ENCODE results near the gene DSEL.
A peak's percentile ranks its signal among the peaks of the same experiment; 100 is the strongest.

The DSEL gene

DNA sequence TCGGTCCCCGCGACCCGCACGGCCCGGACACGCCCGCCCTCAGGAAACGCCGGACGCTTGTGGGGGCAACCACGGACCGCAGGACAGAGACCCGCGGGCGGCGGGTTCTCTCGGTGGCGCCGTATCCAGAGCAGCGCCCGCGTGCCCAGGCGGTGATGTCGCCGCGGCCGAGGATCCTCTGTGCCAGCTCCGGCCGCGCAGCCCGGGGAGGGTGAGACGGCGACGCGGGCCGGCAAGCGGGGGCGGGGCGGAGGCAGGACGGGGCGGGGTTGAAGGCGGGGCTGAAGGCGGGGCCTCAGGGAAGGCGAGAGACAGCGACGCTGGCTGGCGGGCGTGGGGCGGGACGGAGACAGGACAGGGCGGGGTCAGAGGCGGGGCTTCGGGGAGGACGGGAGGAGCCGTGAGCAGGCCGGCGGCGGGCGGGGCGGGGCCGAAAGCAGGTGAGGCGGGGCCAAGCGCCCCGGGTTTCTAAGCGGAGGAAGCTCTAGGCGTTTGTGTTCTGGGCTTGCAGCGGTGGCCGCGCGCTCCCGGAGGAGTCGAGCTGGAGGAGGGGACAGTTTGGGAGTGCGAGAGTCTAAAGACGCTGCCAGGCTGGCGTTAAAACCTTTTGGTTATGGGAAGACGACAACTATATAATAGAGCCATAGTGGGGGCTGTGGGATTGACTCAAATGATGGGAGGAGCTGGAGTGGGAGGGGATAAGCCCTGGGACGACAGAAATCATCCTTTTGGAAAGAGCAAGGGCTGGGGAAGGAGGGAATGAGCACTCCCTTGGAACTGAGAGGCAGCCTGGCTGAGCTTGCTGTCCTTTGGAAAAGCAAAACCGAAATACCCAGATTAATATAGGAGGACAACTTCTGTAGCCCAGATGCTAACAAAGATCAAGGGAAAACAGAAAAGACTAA lies at the start of gene DSEL:
TSS of gene DSEL (minus strand) at position 182 of the 905 bp plus-strand sequence. CDS start 2,112 bp downstream, outside the sequence.
- peak; percentile 91 to 98 (median 94) for DNase-seq

DNA sequence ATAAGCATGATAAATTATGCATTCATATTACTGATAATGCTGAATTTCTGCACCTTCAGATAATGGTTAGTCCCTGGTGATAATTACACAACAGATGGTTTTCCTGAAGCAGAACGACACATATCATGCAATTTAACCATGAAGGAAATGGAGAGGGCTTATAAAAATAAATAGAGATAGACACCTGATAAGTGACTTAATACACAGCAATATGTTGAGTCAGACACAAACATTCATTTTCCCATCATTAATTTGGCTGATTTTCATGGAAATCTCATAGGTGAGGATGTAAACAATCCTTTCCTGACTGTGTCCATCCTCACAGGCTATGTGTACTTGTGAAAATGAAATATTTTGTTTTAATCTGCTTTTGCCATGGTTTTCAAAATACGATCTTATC lies 36.9 kb upstream of the DSEL start:
- DNase-seq, result no peak

DNA sequence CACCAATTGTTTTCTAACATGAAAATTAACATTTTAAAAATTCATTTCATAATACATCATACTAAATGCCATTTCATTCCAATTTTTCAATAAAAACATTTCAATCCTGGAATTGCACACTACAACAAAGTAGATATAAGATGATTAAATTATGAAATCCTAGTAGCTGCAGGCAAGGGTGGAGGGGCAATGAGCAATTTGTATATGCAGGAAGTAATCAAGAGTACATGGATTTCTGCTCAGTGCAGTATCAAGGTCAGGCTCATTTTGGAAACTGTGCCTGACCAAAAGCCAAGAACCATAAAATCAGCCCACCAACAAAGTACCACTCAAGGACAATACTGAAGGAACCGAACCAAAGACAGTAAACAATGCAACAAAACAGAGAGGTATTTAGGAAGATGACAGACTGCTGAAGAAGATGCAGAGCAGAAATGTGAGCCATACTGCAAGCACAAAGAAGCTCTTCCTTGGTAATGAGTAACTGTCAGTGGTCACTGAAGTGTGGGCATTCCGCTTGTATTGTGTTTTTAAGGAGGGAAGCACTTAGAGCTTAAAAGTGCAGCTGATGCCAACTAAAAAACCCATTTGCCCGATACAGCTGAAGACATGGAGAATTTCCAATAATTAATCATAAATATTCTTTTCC lies 34.5 kb upstream of the DSEL start:
- no peak for DNase-seq

DNA sequence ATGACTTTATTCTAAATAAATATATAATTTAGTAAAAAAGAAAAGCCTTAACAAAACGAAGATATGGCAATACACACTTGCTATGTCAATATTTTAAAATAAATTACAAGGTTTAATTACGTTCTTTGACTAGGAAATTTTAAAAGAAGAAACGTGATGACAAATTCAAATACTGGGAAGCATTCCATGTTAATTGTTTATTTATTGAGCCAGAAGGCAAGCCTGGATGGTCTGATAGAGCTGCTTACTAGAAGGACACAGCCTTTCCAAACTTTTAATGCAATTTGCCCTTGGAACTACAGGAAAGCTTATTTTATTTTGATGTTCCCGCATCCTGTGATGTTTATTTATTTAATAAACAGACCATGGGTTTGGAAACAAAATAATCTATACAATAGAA lies 33.4 kb upstream of the DSEL start:
- DNase-seq, result no peak

DNA sequence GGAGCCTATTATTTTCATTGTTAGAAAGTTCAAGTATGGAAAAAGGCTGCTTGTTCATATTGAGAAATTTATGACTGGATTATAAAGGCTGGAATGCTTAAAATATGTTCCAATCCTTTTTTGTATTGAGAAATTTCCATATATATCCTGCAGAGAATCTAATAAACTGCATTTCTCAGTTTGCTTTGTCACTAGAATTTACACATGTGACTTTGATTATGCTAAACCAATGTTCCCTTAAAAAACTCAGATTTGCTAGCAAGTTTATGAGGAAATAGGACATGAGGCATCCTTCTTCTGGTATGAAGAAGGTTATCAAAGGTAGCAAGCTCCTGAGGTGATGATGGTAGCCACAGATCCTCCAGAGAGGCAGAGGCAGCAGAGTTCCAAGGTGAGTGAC lies 29.2 kb upstream of the DSEL start:
- DNase-seq, result no peak

DNA sequence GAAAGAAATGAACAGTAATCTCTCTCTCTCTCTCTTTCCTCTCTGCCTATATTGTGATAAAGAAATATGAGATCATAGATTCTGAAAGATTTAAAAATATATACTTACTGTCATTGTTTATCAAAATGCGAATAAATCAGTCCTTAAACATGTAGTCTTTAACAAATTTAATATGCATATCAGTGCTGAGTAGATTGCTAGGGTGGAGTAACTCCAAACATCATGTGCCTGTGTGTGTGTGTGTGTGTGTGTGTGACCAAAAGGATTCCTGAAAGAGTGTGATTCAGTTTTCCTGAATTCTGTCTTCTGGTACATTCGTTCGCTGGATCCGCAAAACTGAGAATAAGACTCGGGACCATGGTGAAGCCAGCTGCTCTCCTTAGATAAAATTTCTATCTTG lies 24.0 kb upstream of the DSEL start:
- no peak for DNase-seq

DNA sequence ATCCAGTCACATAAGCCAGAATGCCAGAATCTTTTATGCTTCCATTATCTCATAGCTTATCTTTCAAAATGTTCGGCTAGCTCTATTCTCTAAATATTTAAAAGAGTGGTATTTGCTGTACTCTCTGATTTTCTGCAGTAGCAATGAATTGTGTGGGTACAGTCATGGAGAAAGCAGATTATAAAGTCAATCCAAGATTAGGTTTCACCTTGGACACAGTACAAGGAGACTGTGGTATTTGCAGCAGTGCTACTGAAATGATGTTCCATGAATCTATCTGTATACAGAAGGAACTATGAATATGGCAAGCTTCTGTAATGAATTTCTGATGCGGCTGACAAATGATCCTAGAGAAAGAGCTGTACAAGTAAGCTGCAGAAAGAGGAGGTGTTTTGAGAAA lies 15.4 kb upstream of the DSEL start:
- DNase-seq, result no peak

DNA sequence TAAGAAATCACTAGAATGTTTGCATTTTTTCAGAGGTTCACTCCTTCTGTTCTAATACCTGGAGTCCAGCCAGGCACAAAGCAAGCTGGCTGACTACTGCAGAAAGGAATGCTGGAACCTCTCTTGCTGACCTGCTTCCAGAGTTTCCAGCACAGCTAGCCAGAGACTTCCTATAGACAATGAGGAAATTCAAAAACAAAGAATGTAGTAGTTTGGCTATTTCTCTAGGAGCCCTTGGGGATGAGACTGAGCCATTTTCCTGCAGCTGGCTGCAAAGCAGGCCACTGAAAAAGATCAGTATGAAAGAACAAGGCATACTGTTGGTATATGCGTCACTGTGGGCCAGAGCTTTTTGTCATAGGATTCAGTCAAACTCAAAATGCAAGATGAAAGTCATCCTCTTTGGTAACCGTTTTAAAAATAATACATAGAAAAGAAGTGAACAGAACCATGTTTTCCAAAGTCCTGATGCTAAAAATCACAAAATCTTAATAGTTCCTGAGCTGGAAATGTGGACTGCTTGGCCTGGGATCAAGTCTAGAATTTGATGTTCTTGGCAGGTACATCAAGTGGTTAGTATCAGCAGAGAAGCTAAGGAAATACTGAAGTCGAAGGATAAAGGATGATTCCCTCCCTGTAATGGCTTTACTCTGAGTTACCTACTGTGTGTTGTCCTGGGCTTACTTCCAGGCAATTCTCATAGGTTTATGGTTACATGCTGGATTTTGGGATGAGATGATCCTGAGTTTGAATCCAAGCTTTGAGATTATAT lies 9.0 kb upstream of the DSEL start:
- DNase-seq, result no peak

DNA sequence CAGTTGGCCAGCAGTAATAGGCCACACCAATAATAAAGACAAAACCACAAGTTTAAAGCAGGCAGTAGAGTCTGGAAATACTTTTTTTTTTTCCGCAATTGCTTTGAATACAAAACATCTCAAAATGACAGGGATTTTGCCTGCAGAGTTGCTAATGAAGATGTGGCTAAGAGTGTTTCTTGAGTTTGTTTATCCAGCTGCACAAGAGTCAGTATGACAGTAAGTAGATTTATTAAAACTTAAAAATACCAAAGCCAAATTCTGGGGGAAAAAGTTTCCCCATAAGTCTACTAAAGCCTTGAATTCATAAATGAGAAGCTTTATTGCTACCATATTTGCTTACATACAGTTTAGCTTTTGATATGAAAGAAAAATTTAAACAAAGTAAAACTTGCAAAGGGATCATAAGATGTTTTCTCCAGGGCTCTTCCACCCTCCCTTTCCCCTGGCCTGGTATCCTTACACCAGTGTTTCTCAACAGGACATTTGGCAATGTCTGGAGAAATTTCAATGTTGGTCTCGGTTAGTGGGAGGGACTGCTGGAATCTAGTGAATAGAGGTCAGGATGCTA lies 3.9 kb upstream of the DSEL start:
- DNase-seq, result no peak

DNA sequence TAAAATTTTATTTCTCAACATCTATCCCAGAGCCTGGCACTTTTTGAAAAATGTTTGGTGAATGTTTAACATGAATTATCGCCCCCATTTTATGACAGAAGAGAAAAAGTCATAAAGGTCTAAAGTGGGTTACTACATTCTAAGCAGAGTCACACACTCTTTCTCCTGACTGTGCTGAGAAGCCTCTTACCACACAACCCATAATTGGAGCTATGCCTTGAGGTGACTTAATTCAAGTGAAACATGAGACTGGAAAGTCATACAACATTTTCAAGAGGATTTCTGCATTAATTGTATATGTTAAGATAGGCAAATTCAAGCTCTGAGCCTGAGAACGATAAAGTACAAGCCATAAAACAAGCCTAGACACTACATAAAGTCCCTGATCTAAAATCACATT lies 3.1 kb upstream of the DSEL start:
- DNase-seq, result no peak

DNA sequence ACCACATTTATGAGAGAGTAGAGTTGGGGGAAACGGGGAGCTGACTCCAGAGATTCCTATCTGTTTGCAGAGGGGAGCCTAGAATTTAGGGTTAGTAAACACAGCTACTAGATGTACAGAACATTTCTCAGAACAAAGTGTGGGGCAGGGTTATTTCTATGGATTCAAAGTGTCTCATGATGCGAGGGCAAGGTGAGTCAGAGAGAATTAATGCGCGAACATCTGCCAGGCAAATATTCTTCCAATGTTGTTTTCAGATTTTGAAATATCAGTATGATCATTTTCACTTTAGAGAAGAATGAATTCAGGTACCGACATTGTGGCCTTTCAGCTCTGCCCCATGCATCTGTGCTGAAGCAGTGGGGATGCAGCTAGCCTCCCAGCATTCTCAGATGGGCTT lies 2.0 kb upstream of the DSEL start:
- no peak for DNase-seq

DNA sequence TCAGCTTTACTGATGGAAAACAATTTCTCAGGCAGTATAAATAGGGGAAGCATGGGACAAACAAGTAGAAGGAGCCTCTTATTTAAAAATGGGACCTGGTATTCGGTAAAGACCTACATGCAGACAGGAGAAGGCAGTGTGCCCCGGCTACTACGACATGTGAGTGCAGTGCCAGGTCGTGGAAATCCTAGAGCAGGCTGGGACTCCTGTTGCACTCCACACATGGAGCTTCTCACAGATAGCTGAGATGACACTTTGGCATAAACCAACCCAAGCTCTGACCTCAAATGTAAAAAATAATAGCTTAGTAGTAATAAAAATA lies 885 bp upstream of the DSEL start:
- DNase-seq, result no peak

DNA sequence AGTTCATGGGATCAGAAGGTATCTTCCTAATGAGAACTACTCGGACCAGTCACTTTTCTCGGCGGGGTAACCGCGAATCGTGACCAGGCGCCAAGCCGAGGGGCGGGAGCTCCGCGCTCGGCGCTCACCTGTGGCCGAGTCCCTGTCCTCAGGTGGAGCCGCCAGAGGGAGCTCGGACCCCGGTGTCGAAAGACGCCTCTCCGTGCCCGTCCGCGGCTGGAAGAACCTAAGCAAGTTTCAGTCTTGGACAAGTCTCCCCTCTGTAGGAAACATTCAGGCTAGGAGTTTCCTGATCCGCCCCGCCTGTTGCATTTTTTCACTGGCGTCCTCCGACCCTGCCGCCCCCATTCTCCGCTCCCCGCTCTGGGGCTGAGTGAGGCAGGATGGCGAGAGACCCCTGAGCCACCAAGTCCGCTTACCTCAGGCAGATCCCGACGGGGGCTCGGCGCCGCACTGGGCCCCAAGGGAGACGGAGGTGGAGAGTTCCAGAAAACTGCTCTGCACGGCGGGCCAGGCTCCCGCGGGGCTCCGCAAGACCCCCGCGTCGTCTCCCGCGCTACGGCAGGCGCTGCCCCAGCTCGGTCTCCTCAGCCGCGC lies 480 bp downstream of the DSEL start:
- peak; percentile 5 to 24 (median 12) for DNase-seq

DNA sequence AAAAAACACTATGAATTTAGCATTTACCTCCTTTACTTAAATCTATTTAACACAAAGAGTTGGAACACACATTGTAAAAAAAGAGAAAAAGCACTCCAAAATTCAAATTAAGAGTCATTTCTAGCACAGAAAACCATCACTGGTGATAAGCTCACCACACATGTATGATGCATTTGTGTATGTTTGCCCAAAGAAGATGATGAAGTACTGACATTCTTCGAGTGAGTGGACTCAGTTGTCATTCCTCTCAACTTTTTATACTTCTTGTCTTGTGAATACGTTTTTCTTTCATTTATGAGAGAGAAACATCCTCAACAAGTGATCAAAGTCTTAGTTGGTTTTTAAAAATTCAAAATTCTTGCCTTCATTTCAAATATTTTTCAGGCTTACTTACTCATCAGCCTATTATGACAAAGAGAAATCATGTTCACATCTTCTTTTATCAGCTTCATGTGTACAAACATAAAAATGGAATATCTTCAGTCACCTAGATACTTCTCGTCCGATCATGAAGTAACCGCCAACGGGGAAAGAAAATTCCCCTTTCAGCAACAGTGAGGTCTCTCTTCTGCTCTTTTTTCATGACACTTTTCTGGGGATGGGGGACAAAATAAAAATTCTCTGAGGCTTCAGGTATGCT lies 1.5 kb downstream of the DSEL start:
- no peak for DNase-seq

DNA sequence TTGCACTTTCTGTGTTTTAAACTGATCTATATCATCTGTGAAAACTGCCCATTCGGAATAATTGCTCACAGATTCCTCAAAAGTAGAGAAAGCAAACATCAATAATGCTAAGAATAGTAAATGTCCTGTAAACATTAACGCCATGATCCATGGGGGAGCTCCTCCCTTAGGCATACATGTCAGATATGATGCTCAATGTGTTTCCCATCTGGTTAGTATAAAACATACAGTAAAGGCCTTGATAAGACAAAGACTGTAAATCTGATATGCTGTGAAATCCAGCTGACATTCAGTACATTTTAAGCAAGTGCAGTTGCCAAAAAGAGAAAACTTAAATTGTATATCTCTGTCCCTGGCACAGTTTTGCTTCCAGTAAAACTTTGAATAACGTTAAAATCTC lies 2.1 kb downstream of the DSEL start:
- no peak for DNase-seq

DNA sequence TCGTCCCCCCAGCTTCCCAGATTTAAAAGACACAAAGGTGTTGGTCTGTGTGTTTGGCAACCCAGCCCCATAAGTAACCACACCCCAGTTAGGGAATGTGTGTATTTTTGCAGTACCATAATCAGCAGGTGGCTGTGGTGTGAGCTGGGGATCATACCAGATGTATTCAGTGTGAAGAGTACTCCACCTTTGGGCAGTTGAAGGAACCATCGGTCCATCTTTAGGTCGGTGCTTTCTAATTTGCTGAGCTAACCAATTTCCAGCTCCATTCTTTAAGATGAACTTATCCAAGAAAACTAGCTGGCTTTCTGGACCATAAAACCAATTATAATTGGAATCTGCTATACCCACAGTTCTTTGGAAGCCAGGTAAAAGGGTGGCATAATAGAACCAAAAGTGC lies 3.2 kb downstream of the DSEL start:
- no peak for DNase-seq

DNA sequence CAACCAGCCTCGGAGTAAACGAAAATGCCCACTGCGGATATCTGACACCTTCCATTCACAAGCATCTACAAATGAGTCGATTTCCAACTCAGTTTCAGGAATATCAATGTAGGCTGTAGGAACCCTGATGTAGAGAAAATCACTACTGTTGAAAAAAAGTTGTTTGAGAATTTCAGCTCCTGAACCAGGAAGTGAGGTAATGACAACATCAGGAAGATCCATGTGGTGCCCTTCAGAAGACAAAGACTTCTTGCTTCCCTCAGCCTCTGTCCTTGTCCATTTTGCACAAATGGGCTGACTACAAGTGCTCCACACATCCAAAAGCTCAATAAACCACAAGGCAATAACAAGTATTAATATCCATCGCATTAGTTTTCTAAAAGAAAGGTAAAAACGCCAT lies 4.7 kb downstream of the DSEL start:
- DNase-seq, result no peak

DNA sequence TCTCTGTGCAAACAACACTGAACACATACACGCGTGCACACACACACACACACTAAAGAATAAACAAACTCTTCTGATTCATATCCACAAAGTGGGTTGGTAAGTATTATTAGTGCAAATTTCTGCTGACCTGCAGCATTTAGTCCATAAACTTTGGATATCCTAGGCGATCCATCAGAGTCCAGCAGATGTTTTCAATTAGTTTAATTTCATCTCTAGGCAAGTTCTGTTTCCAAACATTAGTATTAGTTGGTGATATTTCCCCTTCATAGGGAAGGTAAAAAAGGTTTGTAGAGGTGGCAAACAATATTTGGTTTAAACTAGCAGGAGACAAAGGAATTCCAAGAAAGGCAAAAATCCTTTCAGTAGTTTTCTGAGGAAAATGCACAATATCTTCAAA lies 5.7 kb downstream of the DSEL start:
- DNase-seq, result no peak

DNA sequence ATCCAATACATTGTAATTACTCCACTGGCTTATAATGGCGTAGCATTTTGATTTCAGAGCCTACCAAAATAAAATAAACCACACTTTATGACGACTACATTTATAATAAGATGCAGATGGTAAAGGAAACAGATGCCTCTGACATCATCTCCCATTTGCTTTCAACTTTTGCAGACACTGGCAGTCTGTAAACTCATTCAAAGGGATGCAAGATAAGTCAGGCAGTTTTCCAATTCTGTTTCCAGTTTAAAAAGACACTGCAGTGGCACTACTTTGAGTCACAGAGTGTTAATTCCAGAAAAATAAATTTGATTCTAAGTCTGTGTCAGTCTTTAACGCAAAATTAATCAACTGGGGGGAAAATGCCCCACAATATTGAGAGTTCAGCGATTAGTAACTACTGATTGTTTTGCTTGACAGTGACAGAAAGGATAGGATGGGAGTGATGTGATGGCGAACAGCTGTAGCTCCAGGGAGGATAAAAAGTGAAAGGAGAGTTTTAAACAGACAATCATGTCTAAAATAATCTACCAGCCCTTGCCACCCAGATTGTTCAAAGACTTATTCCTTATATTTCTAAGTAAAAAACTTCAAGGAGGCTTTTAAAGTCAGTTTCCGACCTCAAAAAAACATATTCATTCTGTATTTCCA lies 6.7 kb downstream of the DSEL start:
- DNase-seq, result no peak

DNA sequence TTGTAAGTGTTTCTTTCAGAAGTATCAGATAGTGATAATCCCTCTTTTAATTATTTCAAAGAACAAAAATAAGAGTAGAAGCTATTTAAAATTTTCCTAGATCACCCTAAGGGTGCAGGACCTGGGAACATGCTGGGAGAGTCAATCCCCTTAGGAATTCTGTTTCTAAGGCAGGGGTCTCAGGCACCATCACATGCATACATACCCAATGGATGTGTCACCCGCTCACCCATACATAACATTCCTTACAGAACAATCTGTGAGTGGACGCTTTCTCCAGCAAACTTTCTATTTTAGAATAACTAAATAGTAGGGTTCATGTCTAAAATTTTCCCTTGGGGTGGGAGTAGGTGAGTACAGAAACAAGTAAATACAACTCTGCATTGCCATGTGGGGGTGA lies 8.4 kb downstream of the DSEL start:
- DNase-seq, result no peak

DNA sequence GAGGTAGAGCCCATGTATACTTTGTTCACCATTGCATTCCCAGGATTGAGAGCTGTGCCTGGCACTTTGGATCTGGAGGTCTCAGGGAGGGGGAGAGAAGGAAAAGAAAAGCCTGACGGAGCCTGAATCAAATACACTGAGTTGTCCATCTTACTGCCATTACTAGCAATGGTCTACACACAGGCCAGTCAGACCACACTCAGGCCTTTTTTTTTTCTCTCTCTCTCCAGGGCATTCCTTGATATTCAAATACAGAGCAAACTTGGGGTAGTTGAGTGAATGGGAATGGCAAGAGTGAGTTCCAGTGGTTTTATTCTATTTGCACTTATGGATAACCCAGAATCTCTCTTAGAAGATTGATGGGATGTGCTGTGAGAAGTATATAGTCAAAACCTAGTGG lies 11.8 kb downstream of the DSEL start:
- DNase-seq, result no peak
